ENCODE results near the gene UNC79. TPM values are rescaled to one million over a fixed set of nuclear protein-coding genes. Genes with fewer than 3 reads are reported as not detected.
"Not testable (repeated sequence)": the region's sequence is repeated elsewhere in the genome, so short reads cannot be mapped to it uniquely, and the experiment has no call there.

Gene UNC79
- total and polyA plus RNA-seq, 2 donors: 0.05 to 0.11 TPM

DNA sequence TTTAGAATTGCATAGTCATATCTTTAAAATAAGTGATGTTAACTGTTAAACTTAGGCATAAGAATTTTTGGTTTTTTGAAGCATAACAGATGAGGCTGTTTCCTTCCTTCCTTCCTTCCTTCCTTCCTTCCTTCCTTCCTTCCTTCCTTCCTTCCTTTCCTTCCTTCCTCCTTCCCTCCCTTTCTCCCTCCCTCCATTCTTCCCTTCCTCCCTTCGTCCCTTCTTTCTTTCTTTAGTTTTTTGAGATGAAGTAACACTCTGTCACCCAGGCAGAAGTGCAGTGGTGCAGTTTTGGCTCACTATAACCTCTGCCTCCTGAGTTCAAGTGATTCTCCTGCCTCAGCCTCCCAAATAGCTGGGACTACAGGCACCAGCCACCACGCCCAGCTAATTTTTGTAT lies 48.3 kb downstream of the UNC79 start:
- not testable (repeated sequence) for DNase-seq (ENCODE audit: low read depth in 6 of 9, low spot score in 9 of 9); H3K27ac ChIP-seq (ENCODE audit: low read depth in 1 of 2, low read length in 1 of 2); H3K27me3 ChIP-seq (ENCODE audit: control insufficient read depth in 2 of 2, insufficient read depth in 1 of 2, low read length in 1 of 2); H3K36me3 ChIP-seq (ENCODE audit: control insufficient read depth in 2 of 2, insufficient read depth in 2 of 2, low read length in 1 of 2); H3K9me3 ChIP-seq (ENCODE audit: control insufficient read depth in 2 of 2, insufficient read depth in 1 of 2, low read length in 1 of 2); H3K4me3 ChIP-seq (ENCODE audit: low read length in 2 of 2); H3K4me1 ChIP-seq (ENCODE audit: control insufficient read depth in 2 of 2, insufficient read depth in 2 of 2, low read length in 2 of 2)
- 74% methylated on average over 2 of the region's 2 CpGs for WGBS

DNA sequence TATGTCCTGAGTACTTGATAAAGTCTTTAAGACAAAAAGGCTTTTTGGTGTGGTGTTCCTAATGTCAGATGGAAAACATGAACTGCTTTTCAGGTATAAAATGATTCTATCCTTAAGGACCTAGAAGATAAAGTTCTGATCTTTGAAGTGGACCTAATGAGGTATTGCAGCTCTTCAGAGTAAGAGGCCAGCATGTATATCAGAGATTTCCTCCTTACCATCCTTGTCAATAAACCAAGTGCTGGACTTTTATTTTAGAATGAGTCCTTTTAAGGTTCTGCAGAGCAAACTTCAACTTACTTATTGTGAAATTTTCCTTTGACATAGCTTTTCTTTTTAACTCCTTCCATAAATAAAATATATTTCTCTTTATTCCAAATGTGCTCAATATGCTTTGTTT lies 50.1 kb downstream of the UNC79 start:
- Histone ChIP-seq H3K36me3 (ENCODE audit: control insufficient read depth in 2 of 2, insufficient read depth in 2 of 2, low read length in 1 of 2) (no peaks in the 10 kb centered on the region), H3K4me3 (ENCODE audit: low read length in 2 of 2) (no peak overlapping the region), H3K9me3 (ENCODE audit: control insufficient read depth in 2 of 2, insufficient read depth in 1 of 2, low read length in 1 of 2) (no peaks in the 10 kb centered on the region), H3K27me3 (ENCODE audit: control insufficient read depth in 2 of 2, insufficient read depth in 1 of 2, low read length in 1 of 2) (no peaks in the 10 kb centered on the region), H3K4me1 (ENCODE audit: control insufficient read depth in 2 of 2, insufficient read depth in 2 of 2, low read length in 2 of 2) (no peaks in the 10 kb centered on the region), H3K27ac (ENCODE audit: low read depth in 1 of 2, low read length in 1 of 2) (no peak overlapping the region)
- DNase-seq (ENCODE audit: low read depth in 6 of 9, low spot score in 9 of 9): no peak

DNA sequence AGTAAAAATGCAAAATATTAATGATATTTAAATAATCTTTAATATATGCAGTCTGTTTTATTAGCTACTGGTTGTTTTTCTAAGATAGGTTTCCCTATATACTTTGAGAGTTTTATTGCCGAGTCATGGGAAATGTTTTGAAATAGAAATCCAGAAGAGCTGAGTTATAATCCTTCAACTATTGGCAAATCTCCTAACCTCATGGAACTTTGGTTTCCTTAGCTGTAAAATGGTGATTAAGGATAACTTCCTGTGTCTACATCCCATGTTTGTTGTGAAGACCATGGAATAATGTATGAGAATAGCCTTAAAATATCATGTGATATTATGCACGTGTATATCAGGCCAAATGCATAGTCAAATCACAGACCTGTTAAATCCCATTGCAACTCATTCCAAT lies 51.0 kb downstream of the UNC79 start:
- H3K4me3 ChIP-seq (ENCODE audit: low read length in 2 of 2): no peak overlapping the region
- no peaks in the 10 kb centered on the region for H3K9me3 ChIP-seq (ENCODE audit: control insufficient read depth in 2 of 2, insufficient read depth in 1 of 2, low read length in 1 of 2)
- no peaks in the 10 kb centered on the region for H3K4me1 ChIP-seq (ENCODE audit: control insufficient read depth in 2 of 2, insufficient read depth in 2 of 2, low read length in 2 of 2)
- no peak for DNase-seq (ENCODE audit: low read depth in 6 of 9, low spot score in 9 of 9)
- WGBS: 75% methylated on average over 2 of the region's 2 CpGs
- no peaks in the 10 kb centered on the region for H3K27me3 ChIP-seq (ENCODE audit: control insufficient read depth in 2 of 2, insufficient read depth in 1 of 2, low read length in 1 of 2)
- no peak overlapping the region for H3K27ac ChIP-seq (ENCODE audit: low read depth in 1 of 2, low read length in 1 of 2)
- no peaks in the 10 kb centered on the region for H3K36me3 ChIP-seq (ENCODE audit: control insufficient read depth in 2 of 2, insufficient read depth in 2 of 2, low read length in 1 of 2)

DNA sequence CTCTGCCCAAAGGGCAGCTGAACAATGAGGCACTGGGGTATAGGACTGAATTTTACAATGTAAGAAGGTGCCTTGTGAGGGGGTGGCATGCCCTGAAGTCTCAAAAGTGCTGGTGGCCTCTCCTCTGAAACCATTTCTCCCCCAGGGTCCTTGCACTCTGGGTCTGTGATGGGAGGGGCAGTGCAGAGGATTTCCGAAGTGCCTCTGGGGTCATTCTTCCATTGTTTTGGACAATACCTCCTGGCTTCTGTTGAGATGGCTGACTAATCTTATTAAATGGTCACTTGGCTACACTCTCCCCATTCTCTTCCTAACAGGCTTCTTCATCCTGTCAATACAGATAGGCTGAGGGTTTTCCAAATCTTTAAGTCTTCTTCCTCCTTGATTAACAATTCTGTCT lies 59.3 kb downstream of the UNC79 start:
- 79% methylated on average over 1 of the region's 1 CpG for WGBS
- no peak overlapping the region for H3K27ac ChIP-seq (ENCODE audit: low read depth in 1 of 2, low read length in 1 of 2)
- H3K4me1 ChIP-seq (ENCODE audit: control insufficient read depth in 2 of 2, insufficient read depth in 2 of 2, low read length in 2 of 2): no peaks in the 10 kb centered on the region

DNA sequence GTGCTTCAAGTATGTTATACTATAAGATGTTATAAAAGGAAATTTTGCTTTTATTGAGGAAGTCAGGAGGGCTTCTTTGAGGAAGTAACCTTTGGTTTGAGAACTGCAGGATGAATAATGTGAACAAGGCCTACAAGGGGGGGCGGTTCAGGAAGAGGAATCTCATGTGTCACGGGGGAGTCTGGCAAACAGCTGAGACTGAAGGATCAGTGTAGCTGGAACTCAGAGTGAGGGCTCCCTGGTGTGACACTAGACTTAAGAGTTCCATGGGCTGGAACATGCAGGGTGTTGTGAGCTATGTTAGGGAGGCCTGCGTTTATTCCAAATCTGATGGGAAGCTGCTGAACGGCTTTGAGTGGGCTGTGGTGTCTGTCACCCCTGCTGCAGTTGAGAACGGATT lies 62.3 kb downstream of the UNC79 start:
- no peak overlapping the region for H3K27ac ChIP-seq (ENCODE audit: low read depth in 1 of 2, low read length in 1 of 2)
- no peaks in the 10 kb centered on the region for H3K9me3 ChIP-seq (ENCODE audit: control insufficient read depth in 2 of 2, insufficient read depth in 1 of 2, low read length in 1 of 2)
- H3K36me3 ChIP-seq (ENCODE audit: control insufficient read depth in 2 of 2, insufficient read depth in 2 of 2, low read length in 1 of 2): no peaks in the 10 kb centered on the region
- WGBS: 83% methylated on average over 5 of the region's 5 CpGs
- DNase-seq (ENCODE audit: low read depth in 6 of 9, low spot score in 9 of 9): no peak
- H3K4me1 ChIP-seq (ENCODE audit: control insufficient read depth in 2 of 2, insufficient read depth in 2 of 2, low read length in 2 of 2): no peaks in the 10 kb centered on the region
- H3K4me3 ChIP-seq (ENCODE audit: low read length in 2 of 2): no peak overlapping the region
- H3K27me3 ChIP-seq (ENCODE audit: control insufficient read depth in 2 of 2, insufficient read depth in 1 of 2, low read length in 1 of 2): no peaks in the 10 kb centered on the region

More for the DNA sequence above, 59.3 kb downstream of the UNC79 start:
- no peaks in the 10 kb centered on the region for H3K27me3 ChIP-seq (ENCODE audit: control insufficient read depth in 2 of 2, insufficient read depth in 1 of 2, low read length in 1 of 2)
- no peak for DNase-seq (ENCODE audit: low read depth in 6 of 9, low spot score in 9 of 9)
- H3K4me3 ChIP-seq (ENCODE audit: low read length in 2 of 2): no peak overlapping the region
- H3K36me3 ChIP-seq (ENCODE audit: control insufficient read depth in 2 of 2, insufficient read depth in 2 of 2, low read length in 1 of 2): no peaks in the 10 kb centered on the region
- H3K9me3 ChIP-seq (ENCODE audit: control insufficient read depth in 2 of 2, insufficient read depth in 1 of 2, low read length in 1 of 2): no peaks in the 10 kb centered on the region

DNA sequence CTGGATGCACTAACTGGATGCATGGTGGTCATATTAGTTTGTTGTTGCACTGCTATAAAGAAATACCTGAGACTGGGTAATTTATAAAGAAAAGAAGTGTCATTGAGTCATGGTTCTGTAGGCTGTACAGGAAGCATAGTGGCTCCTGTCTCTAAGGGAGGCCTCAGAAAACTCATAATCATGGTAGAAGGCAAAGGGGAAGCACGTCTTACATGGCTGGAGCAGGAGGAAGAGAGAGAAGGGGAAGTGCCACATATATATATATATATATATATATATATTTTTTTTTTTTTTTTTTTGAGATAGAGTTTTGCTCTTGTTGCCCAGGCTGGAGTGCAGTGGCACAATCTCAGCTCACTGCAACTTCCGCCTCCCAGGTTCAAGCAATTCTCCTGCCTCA lies 62.9 kb downstream of the UNC79 start:
- H3K4me3 ChIP-seq (ENCODE audit: low read length in 2 of 2); H3K9me3 ChIP-seq (ENCODE audit: control insufficient read depth in 2 of 2, insufficient read depth in 1 of 2, low read length in 1 of 2); H3K27ac ChIP-seq (ENCODE audit: low read depth in 1 of 2, low read length in 1 of 2); H3K27me3 ChIP-seq (ENCODE audit: control insufficient read depth in 2 of 2, insufficient read depth in 1 of 2, low read length in 1 of 2); DNase-seq (ENCODE audit: low read depth in 6 of 9, low spot score in 9 of 9); H3K36me3 ChIP-seq (ENCODE audit: control insufficient read depth in 2 of 2, insufficient read depth in 2 of 2, low read length in 1 of 2); H3K4me1 ChIP-seq (ENCODE audit: control insufficient read depth in 2 of 2, insufficient read depth in 2 of 2, low read length in 2 of 2): not testable (repeated sequence)
- 8% methylated on average over 1 of the region's 2 CpGs for WGBS

DNA sequence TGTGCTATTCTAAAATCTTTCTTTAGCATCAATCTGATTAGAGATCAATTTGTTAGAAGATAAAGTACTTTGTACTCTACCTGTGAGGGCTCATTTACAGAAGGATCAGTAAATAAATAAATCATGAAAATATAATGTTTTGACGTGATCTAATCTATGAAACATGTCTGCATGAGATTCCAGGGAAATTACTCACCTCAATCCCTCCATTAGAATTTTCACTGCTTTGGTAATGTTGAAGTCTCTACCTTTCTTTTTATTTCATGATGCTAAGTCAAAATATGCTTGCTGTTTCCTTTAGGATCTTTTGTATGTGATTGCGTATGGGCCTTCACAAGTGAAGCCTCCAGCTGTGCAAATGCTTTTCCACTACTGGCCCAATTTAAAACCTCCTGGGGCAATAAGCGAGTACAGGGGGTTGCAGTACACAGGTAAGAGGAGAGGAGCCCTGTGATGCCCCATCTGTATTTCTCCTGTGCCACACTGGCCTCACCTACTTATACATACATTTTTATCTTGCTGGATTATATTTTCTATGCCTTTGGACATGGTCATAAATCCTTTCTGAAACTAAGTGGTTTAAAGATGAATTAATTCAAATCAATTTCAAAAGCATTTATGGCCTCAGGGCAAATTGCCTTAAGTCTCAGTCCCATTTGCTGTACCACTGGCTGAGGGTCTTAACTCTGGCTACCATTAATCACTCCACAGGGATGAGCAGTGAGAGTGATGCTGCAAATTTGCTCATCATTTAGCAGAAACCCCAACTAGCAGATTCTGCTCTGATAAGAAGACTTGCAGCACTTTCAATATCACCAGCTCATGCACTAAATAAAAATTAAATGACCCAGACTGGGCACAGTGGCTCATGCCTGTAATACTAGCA lies 66.4 kb downstream of the UNC79 start:
- H3K27me3 ChIP-seq (ENCODE audit: control insufficient read depth in 2 of 2, insufficient read depth in 1 of 2, low read length in 1 of 2): no peaks in the 10 kb centered on the region
- WGBS: 93% methylated on average over 3 of the region's 3 CpGs
- no peak overlapping the region for H3K4me3 ChIP-seq (ENCODE audit: low read length in 2 of 2)
- H3K36me3 ChIP-seq (ENCODE audit: control insufficient read depth in 2 of 2, insufficient read depth in 2 of 2, low read length in 1 of 2): no peaks in the 10 kb centered on the region
- no peak for DNase-seq (ENCODE audit: low read depth in 6 of 9, low spot score in 9 of 9)
- no peaks in the 10 kb centered on the region for H3K4me1 ChIP-seq (ENCODE audit: control insufficient read depth in 2 of 2, insufficient read depth in 2 of 2, low read length in 2 of 2)
- no peaks in the 10 kb centered on the region for H3K9me3 ChIP-seq (ENCODE audit: control insufficient read depth in 2 of 2, insufficient read depth in 1 of 2, low read length in 1 of 2)
- no peak overlapping the region for H3K27ac ChIP-seq (ENCODE audit: low read depth in 1 of 2, low read length in 1 of 2)

DNA sequence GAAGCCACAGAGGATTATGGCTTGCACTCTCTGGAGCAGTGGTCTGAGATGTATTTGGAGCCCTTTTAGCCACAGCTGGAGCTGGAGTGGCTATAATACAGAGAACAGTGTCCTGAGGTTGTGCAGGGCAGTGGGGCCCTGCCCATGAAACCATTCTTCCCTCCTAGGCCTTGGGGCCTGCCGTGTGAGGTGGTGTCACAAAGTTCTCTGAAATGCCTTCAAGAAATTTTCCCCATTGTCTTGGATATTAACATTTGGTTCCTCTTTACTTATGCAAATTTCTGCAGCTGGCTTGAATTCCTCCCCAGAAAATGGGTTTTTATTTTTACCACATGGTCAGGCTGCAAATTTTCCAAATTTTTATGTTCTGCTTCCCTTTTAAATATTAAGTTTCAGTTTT lies 79.3 kb downstream of the UNC79 start:
- Histone ChIP-seq H3K4me3 (ENCODE audit: low read length in 2 of 2) (no peak overlapping the region), H3K4me1 (ENCODE audit: control insufficient read depth in 2 of 2, insufficient read depth in 2 of 2, low read length in 2 of 2) (no peaks in the 10 kb centered on the region)

DNA sequence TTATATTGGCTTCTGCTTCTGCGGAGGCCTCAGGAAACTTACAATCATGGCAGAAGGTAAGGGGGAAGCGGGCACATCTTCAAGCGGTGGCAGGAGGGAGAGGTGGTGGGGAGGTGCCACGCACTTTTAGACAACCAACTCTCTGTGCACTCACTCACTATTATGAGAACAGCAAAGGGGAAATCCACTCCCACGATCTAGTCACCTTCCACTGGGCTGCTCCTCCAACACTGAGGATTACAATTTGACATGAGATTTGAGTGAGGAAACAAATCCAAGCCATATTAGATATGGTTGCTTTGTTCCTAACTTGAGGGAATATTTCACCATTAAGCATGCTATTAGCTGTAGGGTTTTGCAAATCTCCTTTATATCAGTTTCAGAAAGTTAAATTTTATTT lies 80.3 kb downstream of the UNC79 start:
- Histone ChIP-seq H3K9me3 (ENCODE audit: control insufficient read depth in 2 of 2, insufficient read depth in 1 of 2, low read length in 1 of 2) (peaks cover 0 to 1% of the 10 kb centered on the region in 2 donors), H3K27ac (ENCODE audit: low read depth in 1 of 2, low read length in 1 of 2) (no peak overlapping the region), H3K27me3 (ENCODE audit: control insufficient read depth in 2 of 2, insufficient read depth in 1 of 2, low read length in 1 of 2) (no peaks in the 10 kb centered on the region), H3K4me3 (ENCODE audit: low read length in 2 of 2) (no peak overlapping the region), H3K36me3 (ENCODE audit: control insufficient read depth in 2 of 2, insufficient read depth in 2 of 2, low read length in 1 of 2) (no peaks in the 10 kb centered on the region), H3K4me1 (ENCODE audit: control insufficient read depth in 2 of 2, insufficient read depth in 2 of 2, low read length in 2 of 2) (no peaks in the 10 kb centered on the region)
- DNase-seq (ENCODE audit: low read depth in 6 of 9, low spot score in 9 of 9): no peak
- WGBS: 93% methylated on average over 5 of the region's 5 CpGs

More for the DNA sequence above, 79.3 kb downstream of the UNC79 start:
- DNase-seq (ENCODE audit: low read depth in 6 of 9, low spot score in 9 of 9): no peak
- Histone ChIP-seq H3K27ac (ENCODE audit: low read depth in 1 of 2, low read length in 1 of 2) (no peak overlapping the region), H3K36me3 (ENCODE audit: control insufficient read depth in 2 of 2, insufficient read depth in 2 of 2, low read length in 1 of 2) (no peaks in the 10 kb centered on the region), H3K9me3 (ENCODE audit: control insufficient read depth in 2 of 2, insufficient read depth in 1 of 2, low read length in 1 of 2) (peaks cover 0 to 1% of the 10 kb centered on the region in 2 donors), H3K27me3 (ENCODE audit: control insufficient read depth in 2 of 2, insufficient read depth in 1 of 2, low read length in 1 of 2) (no peaks in the 10 kb centered on the region)
- whole genome bisulfite sequencing: 88% methylated on average over 1 of the region's 1 CpG

Measured in thymus (tissue), 11 donors.